HG02678 (cell line): ENCODE data around the gene RSL24D1.
"Not testable (repeated sequence)": the region's sequence is repeated elsewhere in the genome, so short reads cannot be mapped to it uniquely, and the experiment has no call there.

ENCODE experiments used
- ATAC-seq: cut with Tn5 transposase; IDR thresholded peaks from one replicate; pipeline ENCODE4 v1.9.1; 2021; ENCODE audit warnings: mild to moderate bottlenecking, moderate library complexity; ENCODE audit not compliant: unreplicated experiment

RSL24D1 gene

DNA sequence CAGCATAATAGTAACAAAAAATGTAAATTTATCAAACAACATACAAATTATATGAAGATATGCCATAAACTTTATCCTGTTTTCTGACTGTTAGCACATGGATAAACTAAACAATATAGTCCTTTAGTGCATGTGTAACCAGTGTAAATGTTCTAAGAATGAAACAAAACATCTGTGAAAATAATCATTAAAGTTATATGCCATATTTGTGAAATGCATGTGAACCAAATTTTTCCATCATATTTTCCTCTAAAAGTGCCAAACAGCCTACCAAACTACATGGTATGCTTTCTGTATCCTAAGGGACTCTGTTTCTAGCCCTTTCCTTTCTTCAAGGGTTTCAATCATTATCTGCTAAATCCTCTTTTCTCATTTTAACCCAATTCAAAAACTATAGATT is 23.9 kb upstream of the RSL24D1 start:
- no peak for ATAC-seq

- no peak for ATAC-seq
Observed at GRCh38 chr15:55218056-55218455, 21.3 kb upstream of the RSL24D1 start.

DNA sequence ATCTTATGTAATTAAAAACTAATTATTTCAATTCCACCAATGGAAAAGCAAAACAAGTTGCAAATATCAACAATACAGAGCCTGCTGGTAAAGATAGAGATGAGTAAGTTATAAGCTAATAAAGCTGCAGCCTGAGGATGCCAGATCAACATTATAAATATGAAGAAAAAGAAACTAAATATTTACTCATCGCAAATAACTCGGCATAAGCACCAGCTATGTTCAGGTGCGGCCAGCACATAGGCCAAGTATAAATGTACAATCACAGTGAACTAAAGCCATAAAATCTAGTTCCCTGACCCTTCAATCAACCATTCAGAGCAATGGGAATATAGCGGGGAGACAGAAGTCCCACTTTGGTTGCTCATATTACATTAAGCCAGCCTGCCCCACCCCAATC is 7.7 kb upstream of the RSL24D1 start:
- no peak for ATAC-seq

- no peak for ATAC-seq
Observed at GRCh38 chr15:55202206-55202605, 5.5 kb upstream of the RSL24D1 start.

DNA sequence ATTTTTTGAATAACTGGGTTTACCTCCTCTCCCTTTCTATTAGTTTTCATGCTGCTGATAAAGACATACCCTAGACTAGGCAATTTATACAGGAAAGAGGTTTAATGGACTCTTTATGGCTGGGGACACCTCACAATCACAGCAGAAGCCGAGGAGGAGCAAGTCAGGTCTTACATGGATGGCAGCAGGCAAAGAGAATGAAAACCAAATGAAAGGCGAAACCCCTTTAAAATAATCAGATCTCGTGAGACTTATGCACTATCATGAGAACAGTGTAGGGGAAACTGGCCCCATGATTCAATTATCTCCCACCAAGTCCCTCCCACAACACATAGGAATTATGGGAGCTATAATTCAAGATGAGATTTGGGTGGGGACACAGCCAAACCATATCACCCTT is 2.0 kb upstream of the RSL24D1 start:
- no peak for ATAC-seq

DNA sequence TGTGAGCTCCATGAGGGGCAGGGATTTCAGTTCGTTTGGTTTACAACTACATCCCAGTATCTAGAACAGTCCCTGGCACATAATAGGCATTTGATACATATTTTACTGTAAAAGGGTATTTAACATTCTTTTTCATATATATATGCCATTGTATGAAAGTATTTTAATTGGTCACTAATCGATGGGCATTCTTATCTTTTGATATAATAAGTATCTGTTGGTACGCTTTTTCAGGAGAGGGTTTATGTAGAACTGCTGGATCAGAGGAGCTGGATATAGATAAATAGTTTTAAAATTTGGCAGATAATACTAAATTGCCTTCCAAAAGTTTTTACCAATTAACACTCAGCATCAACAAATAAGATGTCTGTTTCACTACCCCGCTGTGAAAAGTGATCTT is 978 bp upstream of the RSL24D1 start:
- ATAC-seq, result no peak

DNA sequence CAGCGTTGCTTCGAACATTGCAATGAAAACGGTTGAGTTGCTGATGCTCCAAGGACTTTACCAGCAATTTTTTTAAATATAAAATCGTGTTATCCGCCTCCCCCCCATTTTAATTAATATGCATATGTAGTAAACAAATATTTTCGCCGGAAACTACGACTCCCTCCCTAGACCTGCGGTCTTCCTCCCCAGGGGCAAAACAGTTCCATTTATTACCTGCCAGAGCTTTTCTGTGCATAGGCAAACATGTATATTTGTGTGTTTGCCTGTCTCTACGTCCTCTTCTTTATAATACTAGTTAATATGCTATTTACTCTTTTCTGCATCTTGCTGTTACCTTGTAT is 593 bp upstream of the RSL24D1 start:
- peak; percentile 11 for ATAC-seq

DNA sequence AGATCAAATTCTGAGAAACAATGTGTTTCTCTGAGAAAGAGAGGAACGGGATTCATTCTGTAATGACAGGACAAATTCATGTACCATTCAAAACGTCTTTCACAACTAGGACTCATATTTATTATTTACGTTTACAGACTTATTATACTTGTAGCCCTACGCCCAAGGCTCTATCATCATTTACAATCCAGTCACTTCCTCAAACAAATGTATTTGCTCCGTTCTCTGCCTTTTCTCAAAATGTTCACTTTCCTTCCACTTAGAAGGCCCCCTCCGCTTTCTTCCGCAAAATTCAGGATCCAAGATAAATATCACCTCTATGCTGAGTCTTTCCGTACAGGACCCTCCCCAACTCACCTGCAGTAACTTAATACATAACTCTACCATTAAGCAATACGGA is 745 bp downstream of the RSL24D1 start:
- no peak for ATAC-seq

DNA sequence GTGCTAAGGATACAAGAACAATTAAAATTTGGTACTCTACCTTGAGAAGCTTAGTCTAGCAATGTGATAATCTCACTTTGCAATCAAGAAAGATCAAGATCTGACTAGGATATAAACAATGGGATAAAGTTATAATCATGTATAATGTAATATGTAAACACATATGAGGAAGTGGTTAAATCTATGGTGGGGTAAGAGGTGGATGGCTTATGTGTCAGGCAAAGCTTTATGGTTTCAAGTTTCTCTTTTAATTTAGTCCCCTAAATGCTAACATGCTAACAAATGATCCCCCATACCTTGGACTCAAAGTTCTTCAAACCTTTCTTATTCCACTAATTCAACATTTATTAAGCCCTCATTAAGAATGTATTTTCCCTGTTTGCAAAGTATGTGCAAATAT is 2.5 kb downstream of the RSL24D1 start:
- ATAC-seq, result no peak

GRCh38 chr15:55186331-55186730 is 10.4 kb downstream of the RSL24D1 start:
- ATAC-seq, result no peak

DNA sequence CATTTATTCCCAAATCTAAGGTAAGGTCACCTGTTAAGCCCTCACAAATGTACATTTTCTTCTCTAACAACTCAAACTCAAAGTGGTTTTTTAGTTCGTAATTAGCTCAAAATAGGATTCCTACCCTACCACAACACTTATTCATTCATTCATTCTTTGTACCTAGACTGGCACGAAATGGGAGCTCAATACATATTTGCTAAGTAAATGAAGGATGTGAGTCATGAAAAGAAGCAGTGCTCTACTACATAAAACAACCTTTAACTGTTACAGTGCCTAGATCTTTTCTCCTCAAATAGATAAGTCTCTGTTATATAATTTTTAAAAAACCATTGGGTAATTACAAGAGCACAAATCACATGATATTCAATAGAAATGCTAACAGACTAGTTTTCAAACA is 13.1 kb downstream of the RSL24D1 start:
- ATAC-seq, result no peak

DNA sequence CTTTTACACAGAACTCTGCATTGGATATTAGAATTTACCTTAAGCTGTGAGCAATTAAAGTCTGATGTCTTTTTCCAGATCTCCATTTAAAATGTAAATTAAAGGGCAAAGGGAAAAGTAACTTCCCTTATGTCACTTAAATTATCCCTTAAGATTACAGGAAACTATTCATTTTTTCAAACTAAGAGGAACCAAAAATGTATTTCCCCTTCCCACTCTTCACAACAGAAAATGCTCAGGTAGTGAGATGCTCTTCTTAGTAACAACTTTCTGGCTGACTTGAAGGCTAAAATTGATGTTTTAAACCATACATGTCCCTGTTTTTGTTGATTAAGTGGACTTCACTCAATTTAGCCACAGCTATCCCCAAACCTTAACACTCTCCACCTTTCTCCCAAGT is 17.6 kb downstream of the RSL24D1 start:
- no peak for ATAC-seq

- no peak for ATAC-seq
Observed at GRCh38 chr15:55170361-55170760, 26.4 kb downstream of the RSL24D1 start.

GRCh38 chr15:55168350-55168974 is 28.3 kb downstream of the RSL24D1 start:
- peak; percentile 84 for ATAC-seq

DNA sequence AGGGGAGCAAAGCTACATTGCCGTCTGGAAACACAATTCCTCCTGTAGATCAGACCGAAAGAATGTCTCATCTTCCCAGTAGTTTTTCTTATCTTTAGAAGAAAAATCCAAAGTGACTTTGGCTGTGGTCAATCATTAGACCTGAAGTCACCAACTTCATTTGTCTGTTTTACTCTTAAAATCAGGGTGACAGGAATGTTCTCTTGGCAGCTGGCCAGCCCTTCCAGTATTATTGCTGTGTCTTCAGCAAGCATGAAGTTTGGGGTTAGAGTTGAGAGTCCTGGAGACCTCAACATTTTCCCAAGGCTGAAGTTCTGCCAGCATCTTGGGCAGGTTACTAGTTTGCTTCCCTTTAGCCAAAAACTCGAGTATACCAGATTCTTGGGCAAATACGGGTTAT is 32.5 kb downstream of the RSL24D1 start:
- no peak for ATAC-seq

DNA sequence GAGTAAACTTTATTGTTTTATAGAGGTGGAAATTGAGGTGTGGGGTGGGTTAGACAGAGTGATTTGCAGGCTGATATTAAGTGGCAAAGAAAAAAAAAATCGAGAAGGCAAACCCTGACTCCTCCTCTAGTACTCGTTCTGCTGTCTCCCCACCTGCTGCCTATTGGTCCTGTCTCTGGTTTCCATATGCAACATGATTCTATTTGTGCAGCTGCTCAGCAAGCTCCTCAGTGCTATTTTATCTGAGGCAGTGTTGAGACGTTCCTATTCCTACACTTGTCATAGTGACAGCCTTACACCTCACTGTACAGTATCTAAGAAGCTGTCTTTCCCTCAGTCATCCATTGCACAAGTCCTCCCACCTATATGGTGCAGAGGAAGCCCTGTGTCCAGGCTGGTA is 45.1 kb downstream of the RSL24D1 start:
- no peak for ATAC-seq

GRCh38 chr15:55143132-55143531 is 53.6 kb downstream of the RSL24D1 start:
- not testable (repeated sequence) for ATAC-seq

- ATAC-seq, result no peak
Observed at GRCh38 chr15:55133972-55134371, 62.8 kb downstream of the RSL24D1 start.

GRCh38 chr15:55132672-55133071 is 64.1 kb downstream of the RSL24D1 start:
- ATAC-seq, result no peak
